Fibroblast of lung (primary cell): ENCODE measurements around the gene MAML3.

Experiments
- CTCF ChIP-seq, 2 donors: IDR thresholded peaks in 1 of 2; conservative IDR thresholded peaks in 1 of 2; 1 replicate in 1 of 2; 2 replicates in 1 of 2; pipeline ENCODE4 v1.5.1; 2011 to 2012; ENCODE audit warnings: low read length in 2 of 2, control low read depth in 1 of 2, inconsistent platforms in 1 of 2, low read depth in 1 of 2, mild to moderate bottlenecking in 1 of 2
- EZH2 ChIP-seq: IDR thresholded peaks from 2 replicates; pipeline ENCODE4 v1.5.1; 2012; ENCODE audit warnings: low read length, control low read depth, mild to moderate bottlenecking; ENCODE audit errors: missing control alignments

GRCh38 chr4:139754938-139755337, 399.0 kb downstream of the MAML3 start:
- no peak for TF ChIP-seq CTCF (conservative IDR thresholded peaks at IDR 0.05 in 1 of 2, IDR thresholded peaks at IDR 0.05 in 1 of 2; ENCODE audit: low read depth in 1 of 2, low read length in 2 of 2)
- TF ChIP-seq EZH2 = no peak
